ENCODE data around the gene MTCL3.

The MTCL3 gene

DNA sequence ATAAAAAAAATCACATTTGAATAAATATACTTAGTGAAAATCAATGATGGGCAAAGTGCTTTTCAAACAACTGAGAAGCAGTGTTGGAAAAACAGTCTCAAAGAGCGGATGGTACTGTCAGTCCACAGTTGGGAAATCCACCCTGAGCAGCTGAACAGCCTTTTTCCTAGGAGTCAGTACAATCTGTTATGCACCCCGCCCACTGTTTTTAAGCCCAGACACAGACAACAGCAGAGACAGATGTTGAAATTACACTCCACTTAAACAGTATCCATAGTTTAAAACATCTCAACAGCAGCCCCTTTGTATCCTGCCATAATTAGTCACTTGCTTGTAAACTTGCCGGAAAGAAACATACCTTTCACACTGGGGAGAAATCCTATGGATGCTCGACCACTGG lies 60.3 kb downstream of the MTCL3 start:
- TF ChIP-seq, protein P1, sequence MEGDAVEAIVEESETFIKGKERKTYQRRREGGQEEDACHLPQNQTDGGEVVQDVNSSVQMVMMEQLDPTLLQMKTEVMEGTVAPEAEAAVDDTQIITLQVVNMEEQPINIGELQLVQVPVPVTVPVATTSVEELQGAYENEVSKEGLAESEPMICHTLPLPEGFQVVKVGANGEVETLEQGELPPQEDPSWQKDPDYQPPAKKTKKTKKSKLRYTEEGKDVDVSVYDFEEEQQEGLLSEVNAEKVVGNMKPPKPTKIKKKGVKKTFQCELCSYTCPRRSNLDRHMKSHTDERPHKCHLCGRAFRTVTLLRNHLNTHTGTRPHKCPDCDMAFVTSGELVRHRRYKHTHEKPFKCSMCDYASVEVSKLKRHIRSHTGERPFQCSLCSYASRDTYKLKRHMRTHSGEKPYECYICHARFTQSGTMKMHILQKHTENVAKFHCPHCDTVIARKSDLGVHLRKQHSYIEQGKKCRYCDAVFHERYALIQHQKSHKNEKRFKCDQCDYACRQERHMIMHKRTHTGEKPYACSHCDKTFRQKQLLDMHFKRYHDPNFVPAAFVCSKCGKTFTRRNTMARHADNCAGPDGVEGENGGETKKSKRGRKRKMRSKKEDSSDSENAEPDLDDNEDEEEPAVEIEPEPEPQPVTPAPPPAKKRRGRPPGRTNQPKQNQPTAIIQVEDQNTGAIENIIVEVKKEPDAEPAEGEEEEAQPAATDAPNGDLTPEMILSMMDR (IDR thresholded peaks at IDR 0.05), result no peak

DNA sequence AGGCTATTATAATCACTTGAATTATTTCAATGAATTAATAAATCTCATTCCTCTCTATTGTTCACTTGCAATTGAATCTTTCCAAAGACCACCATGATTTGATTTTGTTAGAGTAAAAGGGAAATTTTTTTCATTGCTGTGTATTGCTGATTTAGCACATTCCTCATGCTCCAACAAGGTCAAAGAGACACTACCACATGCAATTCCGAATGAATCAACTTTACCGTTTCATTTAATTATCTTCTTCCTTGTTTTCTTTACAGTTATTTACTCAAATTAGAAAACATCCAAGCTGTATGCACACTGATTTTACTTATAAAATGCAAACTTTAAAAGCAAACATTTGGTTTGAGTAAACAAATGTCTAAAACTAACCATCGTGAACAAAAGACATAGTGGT lies 60.9 kb downstream of the MTCL3 start:
- TF ChIP-seq, protein P1 (IDR thresholded peaks at IDR 0.05), result no peak

DNA sequence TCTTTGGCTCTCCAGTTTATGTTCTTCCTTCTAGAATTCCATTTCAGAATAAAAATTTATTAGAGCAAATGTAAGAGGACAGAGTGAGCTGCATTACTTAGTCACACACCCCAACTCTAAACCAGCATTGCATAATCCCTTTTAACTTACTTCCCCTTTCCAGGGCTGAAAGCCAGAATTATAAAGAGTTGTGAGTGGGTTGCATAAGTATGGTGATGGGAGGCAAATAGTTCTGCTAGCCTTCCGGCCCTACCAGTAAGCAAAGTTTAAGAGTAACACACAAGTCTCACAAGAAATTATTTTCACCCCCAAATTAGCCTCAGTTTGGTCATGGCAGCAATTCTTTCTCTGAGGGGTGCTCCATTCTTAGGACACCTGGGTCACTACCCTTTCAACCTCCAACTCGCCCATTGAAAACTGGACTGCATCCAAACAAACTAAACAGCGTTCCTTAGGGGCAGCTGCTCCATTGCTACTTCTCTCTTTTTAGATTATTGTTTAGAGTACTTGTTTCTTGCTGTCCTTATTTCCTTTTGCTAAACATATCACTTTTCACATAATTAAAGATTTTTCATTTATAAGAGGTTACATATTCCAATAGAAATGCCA lies 61.6 kb downstream of the MTCL3 start:
- TF ChIP-seq, protein P1 (IDR thresholded peaks at IDR 0.05), result no peak

DNA sequence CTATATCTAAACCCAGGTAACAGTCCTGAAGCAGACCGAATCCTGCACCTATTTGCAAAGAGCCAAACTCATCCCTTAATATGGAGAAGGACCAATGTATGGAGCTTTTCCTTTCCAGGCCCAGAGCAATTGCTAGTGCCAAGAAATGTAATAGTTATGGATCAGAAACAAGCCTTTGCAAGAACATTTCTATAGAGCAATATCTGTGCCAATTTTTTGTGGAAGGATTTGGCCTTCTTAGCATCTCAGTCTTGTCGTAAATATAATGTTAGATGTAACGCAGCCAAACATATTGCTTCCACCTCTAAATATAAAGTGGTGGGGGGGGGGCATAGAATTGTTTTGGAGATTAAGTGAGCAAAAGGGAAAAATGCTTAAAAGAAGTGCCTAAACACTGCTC lies 62.7 kb downstream of the MTCL3 start:
- TF ChIP-seq, protein P1 (IDR thresholded peaks at IDR 0.05), result no peak

DNA sequence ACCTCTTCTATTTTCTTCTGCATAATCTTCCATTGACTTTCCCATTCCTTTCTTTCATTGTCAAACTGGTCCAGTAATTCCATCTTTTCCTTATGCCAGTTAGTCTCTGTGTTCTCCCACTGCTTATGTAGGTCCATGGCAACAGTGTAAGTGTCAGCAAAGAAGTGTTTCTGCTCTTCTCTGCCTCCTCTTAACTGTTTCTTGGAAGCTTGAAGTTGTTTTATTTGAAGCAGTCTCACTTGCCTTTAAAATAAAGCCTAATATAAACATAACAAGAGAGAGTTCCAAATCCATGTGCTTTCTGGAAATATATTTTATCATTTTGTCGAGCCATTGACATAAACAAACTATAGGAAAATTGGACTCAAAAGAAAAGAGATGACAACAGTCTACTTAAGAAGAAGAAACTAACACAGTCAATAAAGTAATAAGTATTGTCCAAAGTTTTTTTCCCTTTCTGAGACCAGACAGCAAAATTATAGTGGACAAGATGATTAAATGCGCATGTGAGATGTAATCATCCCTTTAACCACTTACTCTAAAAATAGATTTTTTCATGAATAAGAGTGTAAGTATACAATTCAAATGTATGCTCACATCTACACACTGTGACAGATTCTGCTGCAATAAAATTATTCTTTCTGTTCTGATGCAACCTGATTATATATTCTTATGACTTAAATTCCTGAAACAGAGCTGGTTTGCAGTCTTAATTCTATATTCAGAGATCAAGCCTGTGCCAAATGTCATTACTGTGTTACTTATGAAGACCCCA lies 65.1 kb downstream of the MTCL3 start:
- TF ChIP-seq, protein P1 (IDR thresholded peaks at IDR 0.05), result no peak

DNA sequence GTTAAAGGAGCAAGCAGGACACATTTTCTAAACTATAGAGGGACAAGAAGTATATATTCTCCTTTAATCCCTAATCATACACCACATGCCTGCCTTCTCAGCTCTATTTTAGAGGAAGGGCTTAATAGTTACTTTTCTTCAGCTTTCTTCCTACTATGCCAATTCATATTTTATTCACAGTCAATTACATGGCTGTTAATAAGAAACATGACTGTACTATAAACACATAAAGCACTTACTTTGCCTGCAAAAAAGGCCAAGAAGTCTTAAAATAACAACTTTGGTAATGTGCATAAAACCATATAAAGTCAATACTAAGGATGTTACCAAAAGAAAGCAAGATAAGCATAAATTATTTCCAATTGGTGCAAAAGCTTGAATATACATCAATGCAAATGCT lies 66.3 kb downstream of the MTCL3 start:
- TF ChIP-seq, protein P1 (IDR thresholded peaks at IDR 0.05), result no peak

DNA sequence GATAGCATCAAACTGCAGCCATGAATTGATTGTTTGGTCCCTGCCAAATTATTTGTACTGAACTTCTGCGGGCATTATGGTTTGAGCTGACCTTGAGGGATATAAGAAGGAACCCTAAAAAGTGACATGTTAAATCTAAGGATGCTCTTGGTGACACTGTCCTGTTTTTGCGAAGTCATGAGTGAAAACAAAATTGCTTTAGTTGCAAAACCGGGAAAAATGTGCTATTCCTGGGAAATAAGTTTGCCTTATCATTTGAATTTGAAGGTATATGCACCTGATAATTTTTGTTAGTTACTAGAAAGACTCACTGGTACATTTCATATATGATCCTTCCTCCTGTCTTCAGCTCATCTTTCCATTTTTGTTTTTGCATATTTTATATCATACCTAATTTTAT lies 67.7 kb downstream of the MTCL3 start:
- TF ChIP-seq, protein P1 (IDR thresholded peaks at IDR 0.05), result no peak

All from LNCAP (cell line).